Left ventricle myocardium superior (tissue), 1 donor: ENCODE measurements around the gene SLC38A8. TPM values are rescaled to one million over a fixed set of nuclear protein-coding genes. Genes with fewer than 3 reads are reported as not detected.

Experiments
- ATAC-seq: fragments of 200-7000 bp; cut with Tn5 transposase; one replicate; pipeline ENCODE4 v1.9.1; 2020; ENCODE audit warnings: mild to moderate bottlenecking, moderate library complexity
- DNase-seq: peaks from one replicate; pipeline ENCODE4 v3.0.0-alpha.2; 2020
- intact Hi-C: fragments of 100-400 bp; cut with micrococcal nuclease; formaldehyde crosslinking; loops from one replicate; pipeline ENCODE4 v1.11.0; 2022
- total RNA-seq: library from RNA; stranded (reverse); fragmentation: NEBNext Ultra II Directional; extraction: Animal tissue kit (Norgen Biotek cat#: 25700); gene quantifications from one replicate; pipeline ENCODE4 v1.2.1, GENCODE V29; 2021
- donor health status: DM: no; HTN: yes; CAD: no; lungs with severe emphysema.

The SLC38A8 gene
- total RNA-seq, 1 donor from 2014 or later, result 2.0 TPM

GRCh38 chr16:84054271-84054670, 11.7 kb upstream of the SLC38A8 start:
- DNase-seq (peak; percentile 23), ATAC-seq (no peak)
- intact Hi-C loops, result no loop called here

- intact Hi-C loops, result no loop called here
- DNase-seq (no peak), ATAC-seq (no peak)
Measured at GRCh38 chr16:84053237-84053636, 10.6 kb upstream of the SLC38A8 start.

GRCh38 chr16:84052071-84052622, 9.6 kb upstream of the SLC38A8 start:
- ATAC-seq, result peak; percentile 47
- peak; percentile 63 for DNase-seq
- intact Hi-C loops, result no loop called here

GRCh38 chr16:84050316-84050715, 7.7 kb upstream of the SLC38A8 start:
- ATAC-seq, result no peak
- DNase-seq, result no peak
- intact Hi-C loops, result no loop called here

- ATAC-seq (no peak), DNase-seq (no peak)
- intact Hi-C loops, result no loop called here
Measured at GRCh38 chr16:84049403-84050060, 6.9 kb upstream of the SLC38A8 start.

- ATAC-seq (no peak), DNase-seq (no peak)
- intact Hi-C loops, result no loop called here
Measured at GRCh38 chr16:84048871-84049270, 6.3 kb upstream of the SLC38A8 start.

GRCh38 chr16:84048270-84048669, 5.7 kb upstream of the SLC38A8 start:
- DNase-seq (no peak), ATAC-seq (no peak)
- intact Hi-C loops, result no loop called here

- ATAC-seq (no peak), DNase-seq (no peak)
- intact Hi-C loops, result no loop called here
Measured at GRCh38 chr16:84047626-84048025, 5.0 kb upstream of the SLC38A8 start.

- intact Hi-C loops, result no loop called here
- ATAC-seq (no peak), DNase-seq (no peak)
Measured at GRCh38 chr16:84047206-84047605, 4.6 kb upstream of the SLC38A8 start.

GRCh38 chr16:84045818-84046470, 3.3 kb upstream of the SLC38A8 start:
- intact Hi-C loops, result no loop called here
- ATAC-seq (no peak), DNase-seq (no peak)

GRCh38 chr16:84045001-84045817, 2.6 kb upstream of the SLC38A8 start:
- no peak for DNase-seq
- ATAC-seq, result no peak
- intact Hi-C loops, result no loop called here

- intact Hi-C loops, result no loop called here
- DNase-seq (no peak), ATAC-seq (no peak)
Measured at GRCh38 chr16:84044118-84044488, 1.5 kb upstream of the SLC38A8 start.

- DNase-seq (peak; percentile 26), ATAC-seq (peak; percentile 9)
- intact Hi-C loops, result no loop called here
Measured at GRCh38 chr16:84043486-84044117, 1.0 kb upstream of the SLC38A8 start.

GRCh38 chr16:84042879-84043485, 387 bp upstream of the SLC38A8 start:
- ATAC-seq, result peak; percentile 53
- DNase-seq, result peak; percentile 32
- intact Hi-C loops, result no loop called here

- ATAC-seq (no peak), DNase-seq (peak; percentile 5)
- intact Hi-C loops, result no loop called here
Measured at GRCh38 chr16:84041881-84042280, 714 bp downstream of the SLC38A8 start.

GRCh38 chr16:84040823-84041820, 1.5 kb downstream of the SLC38A8 start:
- peak; percentile 20 for DNase-seq
- ATAC-seq, result no peak
- intact Hi-C loops, result no loop called here

GRCh38 chr16:84040226-84040822, 2.3 kb downstream of the SLC38A8 start:
- intact Hi-C loops, result no loop called here
- ATAC-seq (no peak), DNase-seq (peak; percentile 28)

- no peak for ATAC-seq
- intact Hi-C loops, result no loop called here
- DNase-seq, result no peak
Measured at GRCh38 chr16:84039696-84040095, 2.9 kb downstream of the SLC38A8 start.
